ENCODE results near the gene SMG9. TPM values are rescaled to one million over a fixed set of nuclear protein-coding genes. Genes with fewer than 3 reads are reported as not detected.

SMG9 gene
- total RNA-seq, 4 donors from 2014 or later: 4.5 to 9.1 (median 7.1) TPM

DNA sequence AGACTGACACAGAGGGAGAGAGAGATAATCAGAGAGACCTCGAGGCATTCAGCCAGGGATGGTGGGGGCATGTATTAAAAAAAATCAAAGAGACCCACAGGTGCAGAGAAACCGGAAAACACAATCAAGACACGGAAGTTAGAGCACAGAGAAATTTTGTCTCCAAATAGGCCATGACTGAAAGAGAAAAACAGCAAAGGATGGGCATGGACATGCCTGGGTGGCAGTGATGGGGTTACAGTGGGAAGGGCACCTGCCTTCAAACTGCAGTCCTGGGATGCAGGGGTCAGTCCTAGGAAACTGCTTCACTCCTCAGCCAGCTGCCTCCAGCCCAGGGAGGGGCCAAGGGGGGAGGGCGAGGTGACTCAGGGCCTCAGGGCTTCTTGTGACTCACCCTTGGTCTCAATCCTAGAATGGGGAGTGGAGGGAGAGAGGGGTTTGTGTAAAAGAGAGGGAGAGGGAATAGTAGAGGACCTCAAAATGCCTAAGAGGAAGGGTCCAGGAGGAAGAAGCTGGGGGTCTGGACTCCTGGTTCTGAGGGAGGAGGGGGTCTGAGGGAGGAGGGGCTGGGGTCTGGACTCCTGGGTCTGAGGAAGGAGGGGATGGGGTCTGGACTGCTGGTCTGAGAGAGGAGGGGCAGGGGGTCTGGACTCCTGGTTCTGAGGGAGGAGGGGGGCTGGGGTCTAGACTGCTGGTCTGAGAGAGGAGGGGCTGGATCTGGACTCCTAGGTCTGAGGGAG lies 29.6 kb upstream of the SMG9 start:
- Histone ChIP-seq H3K9me3 (no peaks in the 10 kb centered on the region), H3K27me3 (peaks cover 0 to 8% (median 2%) of the 10 kb centered on the region in 3 donors), H3K4me1 (no peaks in the 10 kb centered on the region), H3K4me3 (no peak overlapping the region), H3K27ac (no peak overlapping the region), H3K36me3 (no peaks in the 10 kb centered on the region)
- intact Hi-C loops (cut with DNase I; ENCODE audit: low total_unique reads) (no loop called here), in situ Hi-C loops (cut with MboI; ENCODE audit: low sequenced_read_pairs in 4 of 4) (loop anchor here in 1 of 4 donors (5.0 kb wide), 1 partner anchor 37 kb away; no protein-coding TSS in a partner anchor)
- ATAC-seq (no peak), DNase-seq (no peak)
- no peak for TF ChIP-seq POLR2A (IDR thresholded peaks at IDR 0.05)
- TF ChIP-seq, protein P1, sequence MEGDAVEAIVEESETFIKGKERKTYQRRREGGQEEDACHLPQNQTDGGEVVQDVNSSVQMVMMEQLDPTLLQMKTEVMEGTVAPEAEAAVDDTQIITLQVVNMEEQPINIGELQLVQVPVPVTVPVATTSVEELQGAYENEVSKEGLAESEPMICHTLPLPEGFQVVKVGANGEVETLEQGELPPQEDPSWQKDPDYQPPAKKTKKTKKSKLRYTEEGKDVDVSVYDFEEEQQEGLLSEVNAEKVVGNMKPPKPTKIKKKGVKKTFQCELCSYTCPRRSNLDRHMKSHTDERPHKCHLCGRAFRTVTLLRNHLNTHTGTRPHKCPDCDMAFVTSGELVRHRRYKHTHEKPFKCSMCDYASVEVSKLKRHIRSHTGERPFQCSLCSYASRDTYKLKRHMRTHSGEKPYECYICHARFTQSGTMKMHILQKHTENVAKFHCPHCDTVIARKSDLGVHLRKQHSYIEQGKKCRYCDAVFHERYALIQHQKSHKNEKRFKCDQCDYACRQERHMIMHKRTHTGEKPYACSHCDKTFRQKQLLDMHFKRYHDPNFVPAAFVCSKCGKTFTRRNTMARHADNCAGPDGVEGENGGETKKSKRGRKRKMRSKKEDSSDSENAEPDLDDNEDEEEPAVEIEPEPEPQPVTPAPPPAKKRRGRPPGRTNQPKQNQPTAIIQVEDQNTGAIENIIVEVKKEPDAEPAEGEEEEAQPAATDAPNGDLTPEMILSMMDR (IDR thresholded peaks at IDR 0.05 in 4 of 5, conservative IDR thresholded peaks at IDR 0.05 in 1 of 5): no peak

GRCh38 chr19:43783636-43784035 lies 28.9 kb upstream of the SMG9 start:
- ATAC-seq (no peak), DNase-seq (no peak)
- no peaks in the 10 kb centered on the region for H3K9me3 ChIP-seq
- H3K27ac ChIP-seq: no peak overlapping the region
- no peaks in the 10 kb centered on the region for H3K4me1 ChIP-seq
- in situ Hi-C loops (cut with MboI; ENCODE audit: low sequenced_read_pairs in 4 of 4) (loop anchor here in 1 of 4 donors (5.0 kb wide), 1 partner anchor 36 kb away; no protein-coding TSS in a partner anchor), intact Hi-C loops (cut with DNase I; ENCODE audit: low total_unique reads) (no loop called here)
- TF ChIP-seq POLR2A (IDR thresholded peaks at IDR 0.05): no peak
- TF ChIP-seq, protein P1 (IDR thresholded peaks at IDR 0.05 in 4 of 5, conservative IDR thresholded peaks at IDR 0.05 in 1 of 5): no peak
- H3K27me3 ChIP-seq: peaks cover 0 to 8% (median 2%) of the 10 kb centered on the region in 3 donors
- no peak overlapping the region for H3K4me3 ChIP-seq
- H3K36me3 ChIP-seq: no peaks in the 10 kb centered on the region

GRCh38 chr19:43782689-43783231 lies 28.0 kb upstream of the SMG9 start:
- no peak for TF ChIP-seq POLR2A (IDR thresholded peaks at IDR 0.05)
- TF ChIP-seq, protein P1 (IDR thresholded peaks at IDR 0.05 in 4 of 5, conservative IDR thresholded peaks at IDR 0.05 in 1 of 5): no peak
- no peaks in the 10 kb centered on the region for H3K4me1 ChIP-seq
- no peaks in the 10 kb centered on the region for H3K9me3 ChIP-seq
- H3K27ac ChIP-seq: no peak overlapping the region
- H3K27me3 ChIP-seq: peaks cover 0 to 8% (median 2%) of the 10 kb centered on the region in 3 donors
- DNase-seq: no peak
- in situ Hi-C loops (cut with MboI; ENCODE audit: low sequenced_read_pairs in 4 of 4): loop anchor here in 1 of 4 donors (5.0 kb wide), 1 partner anchor 35 kb away; no protein-coding TSS in a partner anchor
- no peaks in the 10 kb centered on the region for H3K36me3 ChIP-seq
- no peak overlapping the region for H3K4me3 ChIP-seq
- intact Hi-C loops (cut with DNase I; ENCODE audit: low total_unique reads): no loop called here
- no peak for ATAC-seq

- no peak overlapping the region for H3K27ac ChIP-seq
- in situ Hi-C loops (cut with MboI; ENCODE audit: low sequenced_read_pairs in 4 of 4): loop anchor here in 1 of 4 donors (5.0 kb wide), 1 partner anchor 35 kb away; no protein-coding TSS in a partner anchor
- no peaks in the 10 kb centered on the region for H3K4me1 ChIP-seq
- no peak for DNase-seq
- ATAC-seq: no peak
- H3K36me3 ChIP-seq: no peaks in the 10 kb centered on the region
- TF ChIP-seq, protein P1 (IDR thresholded peaks at IDR 0.05 in 4 of 5, conservative IDR thresholded peaks at IDR 0.05 in 1 of 5): no peak
- TF ChIP-seq POLR2A (IDR thresholded peaks at IDR 0.05): no peak
- peaks cover 0 to 8% (median 2%) of the 10 kb centered on the region in 3 donors for H3K27me3 ChIP-seq
- intact Hi-C loops (cut with DNase I; ENCODE audit: low total_unique reads): no loop called here
- H3K4me3 ChIP-seq: no peak overlapping the region
- no peaks in the 10 kb centered on the region for H3K9me3 ChIP-seq
Observed at GRCh38 chr19:43782311-43782660, 27.5 kb upstream of the SMG9 start.

All from gastrocnemius medialis (tissue), 4 donors.